HG03432 (cell line): ENCODE results near the gene ENPP7.

Experiments
- ATAC-seq: cut with Tn5 transposase; IDR thresholded peaks from one replicate; pipeline ENCODE4 v1.9.1; 2021; ENCODE audit warnings: mild to moderate bottlenecking, moderate library complexity; ENCODE audit not compliant: unreplicated experiment

Gene ENPP7

DNA sequence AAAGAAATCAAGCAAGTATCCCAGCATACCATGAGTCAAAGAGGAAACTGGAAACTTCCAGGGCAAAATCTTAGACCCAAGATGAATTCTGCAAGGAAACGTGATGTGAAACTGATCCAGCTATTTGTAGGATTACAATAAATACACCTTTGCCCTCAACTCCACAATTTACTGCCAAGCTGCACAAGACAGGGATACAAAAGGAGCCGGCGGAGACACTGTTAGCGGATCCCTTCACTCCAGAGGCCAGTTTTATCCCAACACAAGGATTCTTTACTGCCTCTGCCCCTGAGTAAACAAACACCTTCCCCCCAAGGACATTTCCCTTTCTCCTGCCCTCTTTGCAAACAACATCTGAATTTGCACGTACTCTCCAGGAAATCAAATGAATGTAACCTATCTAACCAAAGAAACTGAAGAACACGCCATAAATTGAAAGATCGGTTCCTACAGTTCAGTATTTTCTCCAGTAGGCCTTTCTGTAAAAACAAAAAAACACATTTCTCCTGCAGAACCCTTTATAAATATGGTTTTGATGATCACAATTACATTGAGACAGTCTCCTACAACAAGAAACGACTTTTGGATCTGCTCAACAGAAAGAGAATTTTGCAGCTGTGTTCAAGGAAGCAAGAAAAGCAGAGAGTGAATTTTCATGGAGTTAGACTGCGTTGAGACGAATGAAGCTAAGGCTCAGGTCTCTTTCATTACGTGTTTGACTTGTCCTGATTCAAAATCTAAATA lies 45.8 kb downstream of the ENPP7 start:
- no peak for ATAC-seq

DNA sequence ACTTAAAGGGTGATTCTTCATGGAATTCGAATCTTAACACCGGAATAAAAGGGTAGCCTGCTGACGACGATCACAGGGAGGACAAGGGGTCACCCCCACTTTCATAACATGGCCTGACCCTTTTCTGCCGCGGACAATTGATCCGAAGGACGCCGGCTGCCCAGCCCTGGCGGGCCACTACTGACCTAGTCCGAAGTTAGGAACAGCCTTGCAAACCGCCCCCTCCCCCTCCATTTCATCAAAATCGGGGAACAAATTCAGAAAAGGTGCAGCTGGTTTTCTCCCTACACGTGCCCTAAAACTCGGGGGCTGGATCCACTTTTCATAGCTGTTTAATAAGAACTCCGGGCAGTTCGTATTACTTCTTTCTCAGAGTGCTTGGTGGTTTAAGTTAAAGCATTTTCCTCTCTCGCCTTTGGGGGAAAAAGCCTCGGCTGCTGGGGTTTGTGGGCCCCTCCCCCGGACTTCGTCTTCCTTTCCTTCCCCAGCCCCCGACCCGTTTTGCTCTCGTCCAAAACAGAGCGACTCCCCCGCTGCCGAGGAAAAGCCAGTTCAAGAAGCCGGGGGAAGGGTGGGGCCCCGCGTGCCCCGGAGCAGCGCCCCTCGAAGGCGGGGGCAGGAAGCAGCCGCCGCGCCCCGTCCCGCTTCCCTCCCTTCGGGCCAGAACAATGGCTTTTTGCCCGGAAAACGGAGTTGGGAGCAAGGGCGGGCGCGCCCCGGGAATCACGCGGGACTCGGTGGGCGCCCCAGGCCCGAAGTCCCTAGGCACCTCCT lies 46.6 kb downstream of the ENPP7 start:
- ATAC-seq: no peak

DNA sequence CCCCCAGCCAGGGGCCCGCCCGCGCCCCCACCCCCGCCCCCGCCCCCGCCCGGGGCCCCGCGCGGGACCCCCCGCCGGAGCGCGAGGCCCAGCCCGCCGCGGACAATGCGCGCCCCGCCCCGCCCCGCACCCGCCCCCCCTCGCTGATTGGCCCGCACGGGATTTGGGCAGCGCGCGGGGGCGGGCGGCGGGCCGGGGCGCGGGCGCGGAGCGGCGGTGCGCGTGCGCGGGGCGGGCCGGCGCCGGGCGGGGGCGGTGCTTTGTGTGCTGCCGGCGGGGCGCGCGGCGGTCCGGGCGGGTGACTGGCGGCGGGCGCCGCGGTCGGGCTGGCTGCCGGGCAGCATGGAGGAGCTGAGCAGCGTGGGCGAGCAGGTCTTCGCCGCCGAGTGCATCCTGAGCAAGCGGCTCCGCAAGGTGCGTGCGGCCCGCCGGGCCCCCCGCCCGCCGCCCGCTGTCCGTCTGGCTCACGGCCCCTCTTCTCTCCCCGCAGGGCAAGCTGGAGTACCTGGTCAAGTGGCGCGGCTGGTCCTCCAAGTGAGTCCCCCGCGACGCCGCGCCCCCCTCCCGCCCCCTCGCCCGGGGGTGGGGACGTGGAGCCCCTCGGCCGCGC lies 47.3 kb downstream of the ENPP7 start, which contains the start of gene CBX2:
Gene CBX2 (plus strand): TSS at position 255 of the 610 bp plus-strand sequence. CDS start 88 bp downstream, at position 343.
- peak; percentile 67 for ATAC-seq

DNA sequence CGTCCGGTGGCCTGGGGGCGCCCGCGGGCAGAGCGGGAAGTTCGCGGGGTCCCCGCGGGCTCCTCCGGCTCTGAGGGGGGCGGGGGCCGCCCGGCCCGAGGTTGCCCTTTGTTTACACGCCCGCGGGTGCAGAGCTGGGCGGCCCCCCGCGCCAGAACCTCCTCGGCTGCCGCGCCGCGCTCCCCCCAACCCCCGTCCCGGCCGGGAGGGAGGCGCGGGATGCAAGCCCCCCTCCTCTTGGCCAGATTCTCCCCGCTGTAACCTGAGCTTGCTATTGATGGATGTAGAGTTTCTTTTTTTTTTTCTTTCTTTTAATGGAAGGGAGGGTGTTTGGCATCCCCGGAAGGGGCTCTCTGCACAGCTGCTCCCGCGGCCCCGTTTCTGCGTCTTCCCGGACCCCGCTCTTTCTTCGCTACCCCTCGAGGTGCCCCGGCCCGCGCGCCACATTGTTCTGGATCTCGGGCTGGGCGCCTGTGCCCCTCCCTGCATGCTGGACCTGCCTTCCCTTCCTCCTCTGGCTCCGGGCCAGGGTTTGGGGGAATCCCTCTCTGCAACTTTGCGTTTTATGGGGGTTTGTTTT lies 47.9 kb downstream of the ENPP7 start:
- ATAC-seq: peak; percentile 22

DNA sequence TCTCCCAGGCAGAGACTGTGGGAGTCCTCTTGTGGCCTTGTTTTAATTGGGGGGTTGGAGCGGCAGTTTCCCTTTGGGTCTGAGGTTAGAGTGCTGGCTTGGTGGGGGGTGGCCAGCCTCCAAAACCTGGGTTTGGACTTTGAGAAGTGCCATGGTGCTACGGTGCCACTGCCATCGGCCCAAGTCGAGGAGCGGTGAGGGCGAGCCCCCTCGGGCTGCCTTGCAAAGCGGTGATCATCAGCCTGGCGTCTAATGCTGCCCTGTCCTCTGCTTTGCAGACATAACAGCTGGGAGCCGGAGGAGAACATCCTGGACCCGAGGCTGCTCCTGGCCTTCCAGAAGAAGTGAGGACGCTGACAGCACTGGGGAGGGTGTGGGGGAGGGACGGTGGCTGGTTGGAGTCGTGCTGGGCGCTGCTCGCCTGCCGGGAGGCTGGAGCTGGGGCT lies 48.4 kb downstream of the ENPP7 start:
- no peak for ATAC-seq

DNA sequence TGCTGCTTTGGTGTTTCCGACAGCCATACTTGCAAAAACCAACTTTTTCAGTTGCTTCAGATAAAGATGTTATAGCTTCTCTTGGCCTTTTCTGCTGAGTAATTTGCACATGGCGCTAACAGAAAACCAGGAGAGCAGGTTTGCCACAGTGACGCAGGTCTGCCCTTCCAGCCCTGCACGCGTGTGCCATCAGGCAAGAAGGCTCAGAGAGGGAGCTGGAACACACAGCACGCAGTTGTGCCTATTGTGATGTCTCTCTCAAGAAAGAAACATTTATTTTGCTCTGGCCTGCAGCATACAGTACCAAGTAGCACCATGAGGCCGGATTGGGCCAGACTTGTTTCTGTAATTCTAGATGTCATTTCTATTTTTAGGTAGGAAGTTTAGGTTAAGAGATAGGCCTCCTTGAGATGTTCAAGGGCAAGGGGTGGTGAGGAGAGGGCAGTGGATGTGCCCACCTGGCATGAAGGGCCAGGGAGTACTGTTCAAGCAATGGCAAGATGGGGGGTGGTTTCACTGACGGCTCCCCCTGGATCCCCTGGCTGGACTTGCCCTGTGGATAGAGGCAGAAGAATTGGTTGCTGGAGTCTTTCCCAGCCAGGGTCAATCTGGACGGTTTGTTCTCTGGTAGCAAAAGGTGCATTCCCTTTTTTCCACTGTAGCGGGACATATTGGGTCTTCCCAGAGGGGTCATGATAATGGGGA lies 49.1 kb downstream of the ENPP7 start:
- ATAC-seq: no peak

DNA sequence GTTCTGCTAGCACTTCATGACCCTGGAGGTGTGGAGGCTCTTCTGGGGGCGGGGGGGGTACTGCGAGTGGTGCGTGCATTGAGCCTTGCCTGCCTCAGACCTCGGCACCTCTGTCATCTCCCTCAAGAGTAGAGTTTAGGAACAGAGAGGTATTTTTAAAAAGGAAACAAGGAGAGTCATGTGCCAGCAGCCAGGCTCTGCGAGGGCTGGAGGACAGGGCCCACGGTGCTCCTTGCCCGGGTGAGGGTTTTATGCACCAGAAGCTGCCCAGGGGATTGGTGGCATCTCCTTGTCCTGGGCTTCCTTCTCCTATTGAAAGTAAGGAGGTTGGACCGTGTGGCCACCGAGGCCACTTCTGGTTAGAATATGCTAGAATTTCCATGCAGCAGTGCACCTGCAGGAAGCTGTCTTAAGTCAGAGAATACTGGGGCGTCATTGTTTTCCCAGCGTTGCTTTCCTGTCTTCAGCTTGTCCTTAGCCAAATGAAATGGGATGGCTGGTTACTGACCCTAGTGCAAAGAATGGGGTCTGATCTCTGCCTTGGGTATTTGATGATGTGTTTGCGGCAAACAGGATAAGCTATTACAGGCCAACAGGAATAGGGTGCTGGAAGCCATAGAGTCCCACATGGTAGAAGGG lies 50.4 kb downstream of the ENPP7 start:
- ATAC-seq: no peak

DNA sequence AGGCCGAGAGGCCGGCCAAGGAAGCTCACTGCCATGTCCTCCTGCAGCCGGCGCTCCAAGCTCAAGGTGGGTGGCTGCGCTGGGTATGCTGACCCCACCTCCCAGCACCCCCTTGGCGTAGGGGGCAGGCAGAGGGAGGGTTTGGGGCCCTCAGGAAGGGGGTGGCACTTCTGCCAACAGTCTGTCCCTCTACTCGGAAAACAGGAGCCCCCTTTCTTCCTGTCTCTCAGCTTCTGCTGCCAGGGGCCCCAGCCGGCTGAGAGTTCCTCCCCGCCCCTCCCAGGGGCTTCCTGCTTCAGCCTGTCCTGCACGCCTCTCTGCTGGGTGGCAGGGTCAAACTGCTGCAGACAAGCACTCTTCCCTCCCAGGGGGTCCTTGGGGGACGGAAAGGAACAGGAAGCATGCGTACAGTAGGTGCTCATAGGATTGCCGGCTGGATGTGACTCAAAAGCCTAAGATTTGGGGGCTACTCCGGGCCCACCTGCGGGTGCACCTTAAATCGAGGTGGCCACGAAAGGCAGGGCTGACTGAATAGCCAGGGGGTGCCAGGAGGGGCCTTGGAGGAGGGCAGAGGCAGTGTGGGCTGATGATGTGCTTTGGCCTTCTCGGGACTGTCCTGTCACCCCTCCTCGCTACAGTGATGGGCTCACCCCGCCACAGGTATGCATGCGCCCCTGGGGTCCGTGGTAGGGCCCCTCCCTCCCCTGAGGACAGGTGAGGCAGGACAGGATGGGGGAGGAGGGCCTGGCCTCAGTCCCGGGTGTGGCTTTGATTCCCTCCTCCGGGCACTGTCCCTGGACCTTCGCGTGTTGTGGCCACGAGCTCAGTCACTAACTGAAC lies 51.2 kb downstream of the ENPP7 start:
- no peak for ATAC-seq

DNA sequence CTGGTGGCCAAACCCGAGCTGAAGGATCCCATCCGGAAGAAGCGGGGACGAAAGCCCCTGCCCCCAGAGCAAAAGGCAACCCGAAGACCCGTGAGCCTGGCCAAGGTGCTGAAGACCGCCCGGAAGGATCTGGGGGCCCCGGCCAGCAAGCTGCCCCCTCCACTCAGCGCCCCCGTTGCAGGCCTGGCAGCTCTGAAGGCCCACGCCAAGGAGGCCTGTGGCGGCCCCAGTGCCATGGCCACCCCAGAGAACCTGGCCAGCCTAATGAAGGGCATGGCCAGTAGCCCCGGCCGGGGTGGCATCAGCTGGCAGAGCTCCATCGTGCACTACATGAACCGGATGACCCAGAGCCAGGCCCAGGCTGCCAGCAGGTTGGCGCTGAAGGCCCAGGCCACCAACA lies 53.1 kb downstream of the ENPP7 start:
- ATAC-seq: no peak

DNA sequence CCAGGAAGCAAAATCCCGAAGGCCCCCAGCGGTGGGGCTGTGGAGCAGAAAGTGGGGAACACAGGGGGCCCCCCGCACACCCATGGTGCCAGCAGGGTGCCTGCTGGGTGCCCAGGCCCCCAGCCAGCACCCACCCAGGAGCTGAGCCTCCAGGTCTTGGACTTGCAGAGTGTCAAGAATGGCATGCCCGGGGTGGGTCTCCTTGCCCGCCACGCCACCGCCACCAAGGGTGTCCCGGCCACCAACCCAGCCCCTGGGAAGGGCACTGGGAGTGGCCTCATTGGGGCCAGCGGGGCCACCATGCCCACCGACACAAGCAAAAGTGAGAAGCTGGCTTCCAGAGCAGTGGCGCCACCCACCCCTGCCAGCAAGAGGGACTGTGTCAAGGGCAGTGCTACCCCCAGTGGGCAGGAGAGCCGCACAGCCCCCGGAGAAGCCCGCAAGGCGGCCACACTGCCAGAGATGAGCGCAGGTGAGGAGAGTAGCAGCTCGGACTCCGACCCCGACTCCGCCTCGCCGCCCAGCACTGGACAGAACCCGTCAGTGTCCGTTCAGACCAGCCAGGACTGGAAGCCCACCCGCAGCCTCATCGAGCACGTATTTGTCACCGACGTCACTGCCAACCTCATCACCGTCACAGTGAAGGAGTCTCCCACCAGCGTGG lies 53.7 kb downstream of the ENPP7 start:
- ATAC-seq: no peak

DNA sequence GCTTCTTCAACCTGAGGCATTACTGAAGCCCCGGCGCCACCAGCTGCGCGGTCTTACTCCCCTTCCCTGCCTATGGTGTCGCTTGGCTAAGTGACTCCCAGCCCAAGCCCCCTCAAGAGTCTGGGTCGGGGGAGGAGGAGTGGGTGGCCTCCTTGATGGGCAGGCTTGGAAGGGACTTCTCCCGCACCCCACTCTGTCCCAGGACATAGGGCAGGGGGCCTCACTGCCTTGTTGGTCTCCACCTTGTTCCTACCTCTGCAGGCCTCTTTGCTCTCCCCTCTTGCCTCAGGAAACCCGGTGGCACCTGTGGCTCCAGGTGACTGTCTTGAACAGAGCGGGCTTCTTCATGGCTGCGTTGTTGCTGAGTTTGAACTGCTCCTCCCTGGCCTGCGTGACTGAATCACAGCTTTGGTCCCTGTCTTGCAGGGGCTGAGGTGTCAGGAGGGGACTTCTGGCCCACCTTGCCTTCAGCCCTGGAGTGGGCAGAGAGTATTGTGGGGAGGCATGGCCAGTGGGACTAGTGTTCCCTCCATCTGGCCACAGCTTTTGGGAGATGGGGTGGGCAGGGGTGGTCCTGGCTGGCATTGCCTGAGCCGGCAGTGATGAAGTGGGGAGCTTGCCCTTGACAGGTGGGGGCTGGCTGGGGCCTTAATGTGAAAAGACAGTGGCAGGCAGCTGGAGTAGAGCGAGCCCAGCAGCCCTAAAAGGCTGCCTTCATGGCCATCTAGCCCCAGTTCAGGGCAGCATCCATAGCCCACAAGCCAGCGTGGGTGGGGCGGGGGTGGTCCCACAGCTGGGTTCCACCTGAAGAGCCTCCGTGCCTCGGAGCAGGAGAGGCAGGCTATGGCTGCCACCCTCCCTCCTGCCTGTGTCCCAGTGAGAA lies 54.5 kb downstream of the ENPP7 start:
- no peak for ATAC-seq

DNA sequence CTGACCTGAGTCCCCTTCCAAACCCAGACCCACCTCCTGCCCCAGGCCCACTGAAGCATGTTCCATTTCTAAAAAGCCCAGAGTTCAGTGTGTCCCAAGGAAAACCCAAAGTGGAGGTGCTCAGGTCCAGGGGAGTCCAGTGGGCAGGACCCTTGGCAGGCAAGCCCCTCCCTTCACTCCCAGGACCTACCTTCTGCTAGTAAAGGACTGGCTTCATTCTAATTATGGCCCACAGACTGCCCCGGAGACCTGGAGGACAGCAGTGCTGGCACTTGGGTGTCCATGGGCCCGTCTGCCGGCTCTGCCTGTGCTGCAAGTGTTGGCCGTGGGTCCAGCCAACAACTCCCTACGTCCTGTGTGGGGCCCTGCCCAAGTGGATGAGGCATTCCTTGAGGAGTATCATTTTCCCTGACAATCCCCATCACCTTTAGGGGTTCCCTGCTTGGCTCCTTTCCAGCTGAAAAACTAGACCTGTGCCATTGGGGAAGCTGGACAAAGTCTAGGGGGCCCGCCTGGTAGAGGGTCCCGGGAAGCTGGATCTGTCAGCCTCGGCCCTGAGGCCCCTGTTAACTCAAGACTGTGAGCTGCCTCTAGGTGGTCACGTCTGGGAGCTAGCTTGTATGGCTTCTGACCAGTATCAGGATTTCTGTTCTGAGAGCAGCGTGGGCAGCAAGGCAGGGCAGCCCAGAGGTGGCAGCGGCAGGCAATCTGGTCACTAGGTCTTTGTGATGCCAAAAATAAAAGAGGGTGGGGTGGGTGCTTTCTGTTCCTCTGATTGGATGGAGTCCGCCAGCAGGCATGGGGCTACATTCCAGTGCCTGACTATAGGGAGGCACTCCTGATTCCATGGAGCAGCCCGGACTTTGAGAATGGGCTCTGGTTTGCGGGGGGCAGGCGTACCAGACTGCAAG lies 55.4 kb downstream of the ENPP7 start:
- ATAC-seq: no peak

DNA sequence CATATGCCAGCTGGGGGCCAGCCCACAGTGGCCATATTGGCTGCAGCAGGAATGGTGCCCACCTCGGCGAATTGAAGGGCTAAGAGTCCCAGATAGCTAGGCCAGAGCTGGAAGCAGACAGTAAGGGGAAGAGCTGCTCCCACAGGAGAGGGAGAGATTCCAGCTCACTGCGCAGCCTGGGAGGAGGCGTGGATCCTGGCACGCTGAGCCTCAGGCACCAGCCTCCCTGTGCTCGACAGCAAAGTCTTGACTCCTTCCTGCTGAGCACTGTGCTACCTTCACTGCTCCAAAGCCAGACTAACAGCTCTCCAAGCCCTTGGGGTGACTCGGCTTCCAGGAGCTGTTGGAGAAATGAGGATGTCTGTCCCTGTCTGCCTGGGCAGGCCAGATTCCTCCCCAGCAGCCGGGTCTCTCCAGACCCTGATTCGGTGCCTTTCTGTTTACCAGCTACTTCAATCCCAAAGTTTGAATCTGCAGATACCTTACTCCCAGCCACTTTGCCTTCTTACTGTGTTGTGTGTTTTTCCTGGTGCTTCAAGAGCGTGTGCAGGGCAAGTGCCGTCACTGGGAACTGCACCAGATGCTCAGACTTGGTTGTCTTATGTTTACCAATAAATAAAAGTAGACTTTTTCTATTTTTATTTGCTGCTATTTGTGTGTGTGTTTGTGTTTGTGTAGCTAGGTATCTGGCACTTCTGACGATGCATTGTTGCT lies 56.3 kb downstream of the ENPP7 start:
- ATAC-seq: no peak

DNA sequence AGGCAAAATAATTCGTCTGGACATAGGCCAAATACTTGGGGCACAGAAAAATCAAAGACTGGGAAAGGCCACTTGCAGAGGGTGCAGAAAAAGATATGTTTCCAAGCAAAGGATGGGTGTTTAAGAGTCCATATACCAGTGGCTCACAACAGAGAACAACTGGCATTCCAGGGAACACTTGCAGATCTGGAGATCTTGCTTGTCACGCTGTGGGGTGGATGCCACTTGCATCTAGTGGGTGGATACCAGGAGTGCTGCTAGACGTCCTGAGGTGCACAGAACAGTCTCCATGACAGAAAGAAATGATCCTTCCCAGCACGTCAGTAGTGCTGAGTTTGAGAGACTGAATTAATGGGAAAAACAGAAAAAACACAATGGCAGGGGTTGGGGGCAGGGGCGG lies 57.7 kb downstream of the ENPP7 start:
- no peak for ATAC-seq

DNA sequence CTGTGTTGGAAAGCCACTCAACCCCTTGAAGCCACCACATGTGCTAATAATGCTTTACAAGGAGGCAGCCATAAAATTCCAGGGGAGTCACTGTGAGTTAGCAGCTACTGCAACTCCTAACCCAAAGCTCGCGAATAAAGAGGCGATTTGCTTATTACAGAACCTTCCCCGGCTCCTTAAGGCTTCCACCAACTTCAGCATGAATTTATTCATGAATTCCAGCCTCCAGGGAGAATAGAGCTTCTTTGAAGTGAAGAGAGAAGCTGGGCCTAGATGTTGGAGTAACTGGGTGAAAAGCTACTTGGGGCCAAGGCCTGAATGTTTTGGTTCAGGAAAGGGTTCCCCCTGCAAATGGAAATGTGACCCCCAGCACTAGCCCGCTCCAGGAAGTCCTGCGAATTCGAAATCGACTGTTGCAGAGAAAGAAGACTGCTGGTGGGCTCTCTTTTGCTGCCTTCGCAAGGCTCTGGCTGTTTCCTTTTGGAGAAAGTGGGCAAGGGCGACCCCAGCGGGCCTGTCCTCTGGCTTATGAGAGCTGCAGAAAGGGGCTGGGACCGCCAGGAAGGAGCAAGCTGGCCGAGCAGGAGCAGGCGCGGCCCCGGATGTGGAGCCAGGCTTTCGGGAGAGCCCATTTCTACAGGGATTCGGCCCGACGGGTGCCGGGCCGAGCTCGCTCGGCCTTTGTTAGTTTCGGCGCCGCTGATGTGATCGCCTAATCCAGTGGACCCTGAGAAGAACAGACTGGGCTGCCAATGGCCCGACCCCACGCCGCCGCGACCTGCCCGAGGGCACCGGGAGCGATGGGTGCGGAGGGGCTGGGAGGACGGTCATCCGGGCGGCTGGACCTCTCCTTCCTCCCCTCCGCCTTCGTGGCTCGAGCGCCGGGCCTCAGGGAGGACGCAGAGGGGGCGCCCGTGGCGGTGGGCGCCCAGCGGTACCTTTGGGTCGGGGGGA lies 58.5 kb downstream of the ENPP7 start:
- ATAC-seq: no peak
